K562 (cell line): ENCODE measurements around the gene SLC44A1. TPM values are rescaled to one million over a fixed set of nuclear protein-coding genes. Genes with fewer than 3 reads are reported as not detected.

ENCODE experiments used
- BACH1 ChIP-seq: fragments of 200-800 bp; sonication (Bioruptor generic); IDR thresholded peaks from 2 replicates; pipeline ENCODE4 v1.6.1; 2016; ENCODE audit warnings: missing genetic modification characterization, missing compliant biosample characterization
- BHLHE40 ChIP-seq: IDR thresholded peaks from 2 replicates; pipeline ENCODE4 v1.6.1; 2011; ENCODE audit warnings: low read length, improper control_type of control experiment
- CHD2 ChIP-seq: IDR thresholded peaks from 2 replicates; pipeline ENCODE4 v1.6.1; 2011; ENCODE audit warnings: low read depth, low read length
- CREBBP ChIP-seq: IDR thresholded peaks from one replicate; pipeline ENCODE4 v1.6.1; 2012; ENCODE audit warnings: low read depth, mild to moderate bottlenecking, control low read depth, inconsistent platforms, low read length
- ETS1 ChIP-seq: conservative IDR thresholded peaks from 2 replicates; pipeline ENCODE4 v1.6.1; 2011; ENCODE audit warnings: low read depth, mild to moderate bottlenecking, low read length; ENCODE audit not compliant: control insufficient read depth
- HDGF ChIP-seq: fragments of 450-650 bp; IDR thresholded peaks from 2 replicates; pipeline ENCODE4 v1.6.1; 2016
- MBD2 ChIP-seq: sonication (generic); IDR thresholded peaks from 2 replicates; pipeline ENCODE4 v1.6.1; 2016; ENCODE audit warnings: low read depth, borderline replicate concordance
- NBN ChIP-seq: fragments of 450-650 bp; IDR thresholded peaks from 2 replicates; pipeline ENCODE4 v1.6.1; 2016; ENCODE audit warnings: low read depth, mild to moderate bottlenecking
- NFE2L1 ChIP-seq: fragments of 450-650 bp; IDR thresholded peaks from 2 replicates; pipeline ENCODE4 v1.6.1; 2016; ENCODE audit warnings: missing genetic modification characterization, low read depth, mild to moderate bottlenecking, missing compliant biosample characterization, moderate library complexity, borderline replicate concordance
- NR2C1 ChIP-seq, 2 experiments: fragments of 450-650 bp; IDR thresholded peaks; 2 replicates each; pipeline ENCODE4 v1.6.1; 2017; ENCODE audit warnings: mild to moderate bottlenecking in 2 of 2, antibody characterized with exemption in 1 of 2, inconsistent platforms in 1 of 2, missing compliant biosample characterization in 1 of 2, missing genetic modification characterization in 1 of 2
- NR2F6 ChIP-seq: fragments of 450-650 bp; formaldehyde crosslinking; IDR thresholded peaks from 2 replicates; pipeline ENCODE4 v1.4.0; 2020; ENCODE audit warnings: mild to moderate bottlenecking
- PTTG1 ChIP-seq: fragments of 450-650 bp; IDR thresholded peaks from 2 replicates; pipeline ENCODE4 v1.6.1; 2016; ENCODE audit warnings: low read depth, mild to moderate bottlenecking, missing genetic modification characterization, missing compliant biosample characterization
- SIN3A ChIP-seq, 2 experiments: fragments of 150-350 bp in 1 of 2; IDR thresholded peaks; 2 replicates each; pipeline ENCODE4 v1.6.1; 2011 to 2016; ENCODE audit warnings: borderline replicate concordance in 2 of 2, low read depth in 2 of 2, low read length in 2 of 2, mild to moderate bottlenecking in 2 of 2, moderate library complexity in 2 of 2; ENCODE audit not compliant: control insufficient read depth in 1 of 2
- SNAPC5 ChIP-seq: fragments of 250-450 bp; sonication (Bioruptor Pico); IDR thresholded peaks from 2 replicates; pipeline ENCODE4 v1.8.0; 2021; ENCODE audit warnings: moderate library complexity, mild to moderate bottlenecking, inconsistent platforms
- SRSF3 ChIP-seq: fragments of 200-400 bp; formaldehyde crosslinking; IDR thresholded peaks from 2 replicates; pipeline ENCODE4 v1.6.1; 2016; ENCODE audit warnings: mild to moderate bottlenecking, low read length, moderate library complexity; ENCODE audit not compliant: insufficient read depth
- STAT5A ChIP-seq: IDR thresholded peaks from 2 replicates; pipeline ENCODE4 v1.6.1; 2012; ENCODE audit warnings: low read length, inconsistent platforms, borderline replicate concordance
- TARDBP ChIP-seq: fragments of 450-650 bp; IDR thresholded peaks from 2 replicates; pipeline ENCODE4 v1.6.1; 2016
- TBP ChIP-seq: optimal IDR thresholded peaks from 2 replicates; pipeline ENCODE3; 2011; ENCODE audit warnings: low read depth, low read length, improper control_type of control experiment
- TFAM ChIP-seq: fragments of 250-450 bp; sonication (Bioruptor Pico); conservative IDR thresholded peaks from 2 replicates; pipeline ENCODE4 v1.5.0; 2021; ENCODE audit warnings: mild to moderate bottlenecking, moderate library complexity
- VEZF1 ChIP-seq: fragments of 200-800 bp; sonication (Bioruptor generic); IDR thresholded peaks from 2 replicates; pipeline ENCODE4 v1.6.1; 2017; ENCODE audit warnings: missing genetic modification characterization, missing compliant biosample characterization
- ZBTB17 ChIP-seq: fragments of 450-650 bp; formaldehyde crosslinking; IDR thresholded peaks from 2 replicates; pipeline ENCODE4 v1.4.0; 2020; ENCODE audit warnings: mild to moderate bottlenecking
- ZNF263 ChIP-seq: sonication (generic); formaldehyde crosslinking; IDR thresholded peaks from 2 replicates; pipeline ENCODE4 v1.8.0; 2022; ENCODE audit warnings: mild to moderate bottlenecking, missing genetic modification reagents, borderline replicate concordance
- ZNF277 ChIP-seq: fragments of 250-450 bp; sonication (Bioruptor Pico); IDR thresholded peaks from 2 replicates; pipeline ENCODE4 v1.8.0; 2022; ENCODE audit warnings: inconsistent platforms, mild to moderate bottlenecking, moderate library complexity, borderline replicate concordance
- ZNF780A ChIP-seq: fragments of 250-450 bp; sonication (Bioruptor Pico); IDR thresholded peaks from 2 replicates; pipeline ENCODE4 v1.5.0; 2021; ENCODE audit warnings: mild to moderate bottlenecking
- ZSCAN29 ChIP-seq: fragments of 450-650 bp; IDR thresholded peaks from 2 replicates; pipeline ENCODE4 v1.6.1; 2017
- polyA plus RNA-seq, 8 experiments: library from polyadenylated mRNA; depleted of rRNA in 4 of 8; stranded (reverse) in 5 of 8; unstranded in 3 of 8; fragments of >200 nt; fragmentation: Nextera tagmentation in 2 of 8; fragmentation: Illumina TruSeq in 1 of 8; extraction: Ambion mirVana in 2 of 8; extraction: Trizol in 1 of 8; gene quantifications; 2 replicates each; pipeline versions ENCODE4 v1.2.1 to v1.2.3, GENCODE V29; 2011 to 2014; ENCODE audit warnings: inconsistent platforms in 1 of 8, missing spikeins in 1 of 8
- total RNA-seq, 7 experiments: library from RNA; depleted of rRNA in 6 of 7; stranded (reverse); fragments of >200 nt in 6 of 7; fragmentation: Illumina TruSeq in 2 of 7; extraction: Trizol in 2 of 7; gene quantifications; 2 replicates each; pipeline versions ENCODE4 v1.2.1 to v1.2.3, GENCODE V29; 2011 to 2021; ENCODE audit warnings: low replicate concordance in 1 of 7

The SLC44A1 gene
- total and polyA plus RNA-seq, 9 of the 15 experiments (the other 6 are each of a cell fraction or from before 2014, with no cell fraction given): 0.11 to 0.59 (median 0.30) TPM

GRCh38 chr9:105447814-105448812 lies 203.7 kb downstream of the SLC44A1 start, which contains the start of gene FSD1L (continued):
- TF ChIP-seq ZNF277 (CRISPR knock-in tag): no peak
- no peak for TF ChIP-seq STAT5A
- no peak for TF ChIP-seq MBD2
- peak; percentile 47; the same call in 1 of the 2 replicates for TF ChIP-seq CHD2
- TF ChIP-seq BHLHE40: peak; percentile 74
- TF ChIP-seq ZBTB17 (CRISPR knock-in tag): no peak
- peak; percentile 83 for TF ChIP-seq NR2C1 (IDR thresholded peaks at IDR 0.05)
- peak; percentile 90 for TF ChIP-seq NR2C1 (tag; IDR thresholded peaks at IDR 0.05)
- peak; percentile 97 for TF ChIP-seq VEZF1
- TF ChIP-seq NBN: no peak
- no peak for TF ChIP-seq HDGF
- TF ChIP-seq ZNF780A (CRISPR knock-in tag): no peak
- no peak for TF ChIP-seq CREBBP
- no peak for TF ChIP-seq ZNF263
- no peak for TF ChIP-seq NFE2L1 (tag)
- 0 out of 2 replicates have a peak, but pooled peaks have one; percentile 25 for TF ChIP-seq TARDBP
- TF ChIP-seq ZSCAN29: no peak
- peak; percentile 66 to 81; a peak in 2 of 4 replicates for TF ChIP-seq SIN3A (IDR thresholded peaks at IDR 0.05; ENCODE audit: borderline replicate concordance in 2 of 2, control insufficient read depth in 1 of 2, low read depth in 2 of 2, low read length in 2 of 2)
- no peak for TF ChIP-seq PTTG1 (tag)
- no peak for TF ChIP-seq SRSF3
- TF ChIP-seq ETS1: peak; percentile 20; the same call in 1 of the 2 replicates
- TF ChIP-seq NR2F6 (CRISPR knock-in tag): no peak
- no peak for TF ChIP-seq SNAPC5 (CRISPR knock-in tag)
- no peak for TF ChIP-seq TFAM (CRISPR knock-in tag)
- TF ChIP-seq BACH1 (tag): no peak
- peak; percentile 69 for TF ChIP-seq TBP
